D721Med (cell line): ENCODE data around the gene RNF25.

Source experiments
- DNase-seq: peaks from one replicate; pipeline ENCODE4 v3.0.0; 2011; ENCODE audit warnings: low spot score; ENCODE audit not compliant: insufficient read length
- FAIRE-seq: peaks from 2 replicates; lab custom pipeline; 2011; peaks lifted over from hg19 to GRCh38; lab: Jason Lieb, UNC
- TF ChIP-seq, protein P1 (sequence below): IDR thresholded peaks from 2 replicates; pipeline ENCODE4 v1.5.1; 2012; ENCODE audit warnings: mild to moderate bottlenecking, control low read depth; ENCODE audit not compliant: insufficient read depth; ENCODE audit errors: missing control alignments

RNF25 gene

GRCh38 chr2:218627939-218628338, 43.9 kb downstream of the RNF25 start:
- TF ChIP-seq, protein P1, sequence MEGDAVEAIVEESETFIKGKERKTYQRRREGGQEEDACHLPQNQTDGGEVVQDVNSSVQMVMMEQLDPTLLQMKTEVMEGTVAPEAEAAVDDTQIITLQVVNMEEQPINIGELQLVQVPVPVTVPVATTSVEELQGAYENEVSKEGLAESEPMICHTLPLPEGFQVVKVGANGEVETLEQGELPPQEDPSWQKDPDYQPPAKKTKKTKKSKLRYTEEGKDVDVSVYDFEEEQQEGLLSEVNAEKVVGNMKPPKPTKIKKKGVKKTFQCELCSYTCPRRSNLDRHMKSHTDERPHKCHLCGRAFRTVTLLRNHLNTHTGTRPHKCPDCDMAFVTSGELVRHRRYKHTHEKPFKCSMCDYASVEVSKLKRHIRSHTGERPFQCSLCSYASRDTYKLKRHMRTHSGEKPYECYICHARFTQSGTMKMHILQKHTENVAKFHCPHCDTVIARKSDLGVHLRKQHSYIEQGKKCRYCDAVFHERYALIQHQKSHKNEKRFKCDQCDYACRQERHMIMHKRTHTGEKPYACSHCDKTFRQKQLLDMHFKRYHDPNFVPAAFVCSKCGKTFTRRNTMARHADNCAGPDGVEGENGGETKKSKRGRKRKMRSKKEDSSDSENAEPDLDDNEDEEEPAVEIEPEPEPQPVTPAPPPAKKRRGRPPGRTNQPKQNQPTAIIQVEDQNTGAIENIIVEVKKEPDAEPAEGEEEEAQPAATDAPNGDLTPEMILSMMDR, result no peak
- FAIRE-seq (no peak), DNase-seq (no peak)

DNA sequence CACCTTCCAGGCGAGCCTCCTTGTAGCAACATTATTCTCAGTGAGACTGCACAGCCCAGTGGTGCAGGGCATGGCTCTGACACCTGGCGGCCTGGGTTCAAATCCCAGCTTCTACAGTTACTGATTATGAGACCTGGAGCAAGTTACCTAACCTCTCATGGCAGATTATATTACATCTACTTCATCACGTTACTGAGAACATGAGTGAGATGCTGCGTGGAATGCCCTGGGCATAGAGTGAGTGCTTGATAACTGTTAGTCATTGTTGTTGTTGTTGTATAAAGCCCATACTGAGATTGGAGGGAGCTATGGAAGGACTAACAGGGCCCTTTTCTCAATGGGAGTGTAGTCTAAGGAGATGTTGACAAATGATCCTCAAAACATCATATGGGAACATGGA, 45.4 kb downstream of the RNF25 start:
- no peak for DNase-seq
- FAIRE-seq, result no peak
- TF ChIP-seq, protein P1, result no peak

GRCh38 chr2:218623366-218623705, 48.5 kb downstream of the RNF25 start:
- DNase-seq (no peak), FAIRE-seq (no peak)
- TF ChIP-seq, protein P1, result no peak

- TF ChIP-seq, protein P1, result no peak
- FAIRE-seq (no peak), DNase-seq (no peak)
These were observed 49.0 kb downstream of the RNF25 start for GRCh38 chr2:218622606-218623365.

DNA sequence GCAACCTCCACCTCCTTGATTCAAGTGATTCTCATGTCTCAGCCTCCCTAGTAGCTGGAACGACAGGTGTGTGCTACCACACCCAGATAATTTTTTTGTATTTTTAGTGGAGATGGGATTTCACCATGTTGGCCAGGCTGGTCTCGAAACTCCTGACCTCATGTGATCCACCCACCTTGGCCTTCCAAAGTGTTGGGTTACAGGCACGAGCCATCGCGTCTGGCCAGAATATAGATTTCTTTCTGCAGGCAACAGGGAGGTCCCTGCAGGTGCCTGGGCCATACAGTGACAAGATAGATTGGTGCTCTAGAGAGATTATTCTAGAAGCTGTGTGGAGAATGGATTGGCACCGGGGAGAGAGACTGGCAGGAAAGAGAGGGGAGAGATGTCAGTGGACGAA, 50.8 kb downstream of the RNF25 start:
- no peak for FAIRE-seq
- TF ChIP-seq, protein P1, result no peak
- DNase-seq, result no peak

DNA sequence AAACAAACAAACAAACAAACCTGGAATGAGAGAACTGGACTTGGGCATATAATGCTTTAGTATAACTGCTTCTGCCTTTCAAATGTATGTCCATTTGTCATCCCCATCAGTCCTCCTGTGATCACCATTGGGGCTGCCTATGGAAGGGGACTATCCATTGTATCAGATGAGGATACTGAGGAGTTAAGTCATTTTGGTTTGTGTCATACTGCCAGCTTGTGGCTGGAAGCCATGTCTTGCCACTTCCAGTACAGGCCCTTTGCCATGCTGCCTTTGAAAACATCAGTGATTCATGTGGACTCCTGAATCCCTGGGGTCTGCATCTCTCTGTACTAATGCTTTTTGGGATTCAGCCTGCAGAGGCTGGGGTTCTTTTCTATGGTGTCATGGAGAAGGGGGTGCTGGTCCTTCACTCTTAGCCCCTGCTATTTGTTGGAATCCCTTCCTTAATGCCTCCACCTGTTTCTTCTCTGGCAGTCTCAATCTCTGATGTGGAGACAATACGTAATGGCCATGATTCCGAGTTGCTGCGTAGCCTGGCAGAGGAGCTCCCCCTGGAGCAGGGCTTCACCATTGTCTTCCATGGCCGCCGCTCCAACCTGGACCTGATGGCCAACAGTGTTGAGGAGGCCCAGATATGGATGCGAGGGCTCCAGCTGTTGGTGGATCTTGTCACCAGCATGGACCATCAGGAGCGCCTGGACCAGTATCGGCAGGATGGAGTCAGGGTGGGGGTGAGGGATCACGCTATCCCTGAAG, 53.5 kb downstream of the RNF25 start:
- TF ChIP-seq, protein P1, result peak; percentile 16
- DNase-seq (no peak), FAIRE-seq (no peak)

- DNase-seq (no peak), FAIRE-seq (no peak)
- TF ChIP-seq, protein P1, result no peak
These were observed 55.9 kb downstream of the RNF25 start for GRCh38 chr2:218615868-218616315.
